Neuronal stem cell (in vitro differentiated cells): ENCODE data around the gene RASGRF1.

Experiments
- DNase-seq: peaks from one replicate; pipeline ENCODE4 v3.0.0-alpha.2; 2013; ENCODE audit warnings: low spot score
- H2AFZ ChIP-seq: one replicate; pipeline ENCODE4 v1.6.1; 2013; ENCODE audit warnings: mild to moderate bottlenecking, low read length, inconsistent platforms
- H2AK5ac ChIP-seq: 2 replicates; pipeline ENCODE4 v1.6.1; 2013; ENCODE audit warnings: low read depth, mild to moderate bottlenecking, inconsistent platforms, low read length, moderate library complexity, mixed read lengths
- H2BK120ac ChIP-seq: 2 replicates; pipeline ENCODE4 v1.6.1; 2013; ENCODE audit warnings: low read depth, mild to moderate bottlenecking, inconsistent platforms, low read length, moderate library complexity, mixed read lengths
- H2BK12ac ChIP-seq: one replicate; pipeline ENCODE4 v1.6.1; 2013; ENCODE audit warnings: low read length, inconsistent platforms
- H2BK15ac ChIP-seq: 2 replicates; pipeline ENCODE4 v1.6.1; 2013; ENCODE audit warnings: mild to moderate bottlenecking, low read length, inconsistent platforms, mixed read lengths
- H2BK5ac ChIP-seq: one replicate; pipeline ENCODE4 v1.6.1; 2013; ENCODE audit warnings: inconsistent platforms, mild to moderate bottlenecking, low read length, moderate library complexity
- H3K14ac ChIP-seq: one replicate; pipeline ENCODE4 v1.6.1; 2013; ENCODE audit warnings: low read length, inconsistent platforms
- H3K18ac ChIP-seq: 2 replicates; pipeline ENCODE4 v1.6.1; 2013; ENCODE audit warnings: low read length, inconsistent platforms
- H3K23ac ChIP-seq: 2 replicates; pipeline ENCODE4 v1.6.1; 2013; ENCODE audit warnings: low read depth, mild to moderate bottlenecking, mixed read lengths, low read length, inconsistent platforms; ENCODE audit not compliant: poor library complexity
- H3K27ac ChIP-seq: replicated peaks from 3 replicates; pipeline ENCODE4 v1.5.1; 2013; ENCODE audit warnings: low read length, inconsistent platforms
- H3K27me3 ChIP-seq, 3 experiments: 2 replicates each; pipeline ENCODE4 v1.6.1; 2013; ENCODE audit warnings: low read length in 3 of 3, mild to moderate bottlenecking in 2 of 3, inconsistent platforms in 1 of 3, low read depth in 1 of 3, mixed read lengths in 1 of 3, moderate library complexity in 1 of 3; ENCODE audit not compliant: control insufficient read depth in 3 of 3, insufficient read depth in 3 of 3
- H3K36me3 ChIP-seq, 2 donors: replicated peaks in 1 of 2; 2 replicates each; pipeline ENCODE4 v1.6.1; 2013; ENCODE audit warnings: low read length in 2 of 2; ENCODE audit not compliant: control insufficient read depth in 2 of 2, insufficient read depth in 2 of 2
- H3K4ac ChIP-seq: 2 replicates; pipeline ENCODE4 v1.6.1; 2013; ENCODE audit warnings: inconsistent platforms, mild to moderate bottlenecking, low read length, moderate library complexity
- H3K4me1 ChIP-seq, 2 donors: 1 replicate in 1 of 2; 2 replicates in 1 of 2; pipeline ENCODE4 v1.6.1; 2013; ENCODE audit warnings: low read length in 2 of 2, low read depth in 1 of 2; ENCODE audit not compliant: control insufficient read depth in 2 of 2, insufficient read depth in 1 of 2
- H3K4me2 ChIP-seq: one replicate; pipeline ENCODE4 v1.6.1; 2013; ENCODE audit warnings: mild to moderate bottlenecking, low read length, inconsistent platforms; ENCODE audit not compliant: insufficient read depth, poor library complexity, severe bottlenecking
- H3K4me3 ChIP-seq, 2 donors: 2 replicates each; pipeline ENCODE4 v1.5.1; 2013; ENCODE audit warnings: low read length in 2 of 2, mild to moderate bottlenecking in 2 of 2, inconsistent platforms in 1 of 2, moderate library complexity in 1 of 2
- H3K79me1 ChIP-seq: one replicate; pipeline ENCODE4 v1.6.1; 2013; ENCODE audit warnings: low read depth, mild to moderate bottlenecking, inconsistent platforms, low read length, moderate library complexity
- H3K9ac ChIP-seq: one replicate; pipeline ENCODE4 v1.6.1; 2013; ENCODE audit warnings: mild to moderate bottlenecking, low read depth, low read length, inconsistent platforms; ENCODE audit not compliant: poor library complexity
- H3K9me3 ChIP-seq, 2 donors: replicated peaks in 1 of 2; 2 replicates each; pipeline versions ENCODE3 to v1.6.1; 2013; ENCODE audit warnings: low read length in 2 of 2, mild to moderate bottlenecking in 2 of 2, inconsistent platforms in 1 of 2, low read depth in 1 of 2, mixed read lengths in 1 of 2, moderate library complexity in 1 of 2; ENCODE audit not compliant: control insufficient read depth in 2 of 2, insufficient read depth in 1 of 2
- H4K8ac ChIP-seq: one replicate; pipeline ENCODE4 v1.6.1; 2013; ENCODE audit warnings: low read depth, mild to moderate bottlenecking, inconsistent platforms, low read length, moderate library complexity
- H4K91ac ChIP-seq: one replicate; pipeline ENCODE4 v1.6.1; 2013; ENCODE audit warnings: low read length, low read depth, mild to moderate bottlenecking, inconsistent platforms; ENCODE audit not compliant: poor library complexity
- WGBS, 2 donors: extraction: QIAGEN DNeasy Blood & Tissue Kit; methylation state at CpG; one replicate each; pipeline ENCODE4 v1.1.7; 2013; ENCODE audit warnings: missing lambda C conversion rate in 2 of 2, mixed read lengths in 1 of 2; ENCODE audit not compliant: insufficient read length in 2 of 2, insufficient replicate concordance in 1 of 2; ENCODE audit errors: extremely low coverage in 2 of 2; 5-methylcytosine and 5-hydroxymethylcytosine counted together

Gene RASGRF1

GRCh38 chr15:79101866-79102581 lies 11.4 kb upstream of the RASGRF1 start:
- Histone ChIP-seq H3K27me3 (peaks cover 0 to 21% (median 0%) of the 10 kb centered on the region in 3 experiments), H4K91ac (no peak overlapping the region), H3K4ac (no peak overlapping the region), H3K23ac (no peak overlapping the region), H2AFZ (no peak overlapping the region), H3K4me3 (no peak overlapping the region), H3K9ac (no peak overlapping the region), H3K9me3 (no peaks in the 10 kb centered on the region), H3K14ac (no peak overlapping the region), H2BK5ac (no peak overlapping the region), H3K36me3 (no peaks in the 10 kb centered on the region), H3K27ac (no peak overlapping the region), H3K4me1 (no peaks in the 10 kb centered on the region), H3K79me1 (no peaks in the 10 kb centered on the region), H3K18ac (no peak overlapping the region), H2BK120ac (no peak overlapping the region), H3K4me2 (no peak overlapping the region), H2BK15ac (no peak overlapping the region), H2BK12ac (no peak overlapping the region), H2AK5ac (no peak overlapping the region), H4K8ac (no peak overlapping the region)
- DNase-seq: no peak
- WGBS, 2 donors: no CpG with 5 or more reads among the region's 12 CpGs

DNA sequence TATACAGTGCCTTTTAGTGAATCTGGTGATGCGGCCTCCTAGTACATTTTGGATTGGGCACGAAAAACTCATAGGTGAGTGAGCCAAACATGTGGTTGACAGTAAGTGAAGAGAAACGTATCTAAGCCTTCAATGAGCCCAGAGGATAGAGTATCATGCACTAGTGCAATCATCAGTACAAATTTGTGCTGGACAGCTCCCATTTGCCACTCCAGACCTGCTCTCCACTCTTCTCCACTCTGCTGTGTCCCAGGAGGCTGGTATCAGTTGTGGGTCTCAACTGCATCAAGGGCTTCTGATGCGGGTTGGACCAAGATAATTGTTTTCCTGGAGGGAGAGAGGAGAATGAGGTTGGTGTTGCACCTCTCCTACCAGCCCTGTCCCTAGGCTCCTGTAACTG lies 9.1 kb upstream of the RASGRF1 start:
- no peak overlapping the region for H3K23ac ChIP-seq
- H3K4ac ChIP-seq: no peak overlapping the region
- H3K9ac ChIP-seq: no peak overlapping the region
- H2BK15ac ChIP-seq: no peak overlapping the region
- no peak overlapping the region for H2AFZ ChIP-seq
- H3K18ac ChIP-seq: no peak overlapping the region
- no peaks in the 10 kb centered on the region for H3K4me1 ChIP-seq
- H3K36me3 ChIP-seq: no peaks in the 10 kb centered on the region
- H3K27ac ChIP-seq: no peak overlapping the region
- peak overlapping the region in 1 of 2 donors; percentile 58 for H3K4me3 ChIP-seq
- WGBS, 2 donors: no CpG with 5 or more reads among the region's 4 CpGs
- no peak for DNase-seq
- peaks cover 0 to 35% (median 0%) of the 10 kb centered on the region in 3 experiments for H3K27me3 ChIP-seq
- H2AK5ac ChIP-seq: no peak overlapping the region
- no peaks in the 10 kb centered on the region for H3K9me3 ChIP-seq
- no peaks in the 10 kb centered on the region for H3K79me1 ChIP-seq
- H2BK12ac ChIP-seq: no peak overlapping the region
- H2BK5ac ChIP-seq: no peak overlapping the region
- H4K8ac ChIP-seq: no peak overlapping the region
- H4K91ac ChIP-seq: no peak overlapping the region
- H2BK120ac ChIP-seq: no peak overlapping the region
- no peak overlapping the region for H3K4me2 ChIP-seq
- H3K14ac ChIP-seq: no peak overlapping the region

DNA sequence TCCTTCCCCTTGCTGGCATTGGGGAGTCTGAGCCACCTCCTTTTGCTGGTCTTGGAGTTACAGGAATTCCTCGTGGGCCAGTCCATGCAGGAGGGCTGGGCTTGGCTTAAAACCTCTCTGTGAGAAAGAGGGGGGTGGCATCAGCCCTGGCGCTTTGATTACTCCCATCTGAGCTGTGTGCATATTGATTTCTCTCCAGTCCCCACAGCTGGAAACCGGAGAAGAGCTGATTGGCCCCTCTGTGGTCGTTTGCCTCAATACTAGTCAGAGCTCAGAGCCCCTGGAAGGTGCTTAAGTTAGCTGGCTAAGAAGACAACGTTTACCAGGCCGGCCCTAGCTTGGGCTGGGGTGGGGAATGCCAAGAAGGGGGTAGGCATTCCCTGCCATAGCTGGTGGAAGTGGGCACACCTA lies 4.0 kb upstream of the RASGRF1 start:
- Histone ChIP-seq H3K36me3 (no peaks in the 10 kb centered on the region), H3K23ac (no peak overlapping the region), H3K4me2 (no peak overlapping the region), H3K4me1 (peaks cover 0 to 3% of the 10 kb centered on the region in 2 donors), H3K14ac (no peak overlapping the region), H2AK5ac (no peak overlapping the region), H3K4ac (no peak overlapping the region), H2BK12ac (no peak overlapping the region), H2BK120ac (no peak overlapping the region), H2BK5ac (no peak overlapping the region), H3K4me3 (no peak overlapping the region), H2BK15ac (no peak overlapping the region), H3K27ac (no peak overlapping the region), H3K9me3 (peaks cover 0 to 2% of the 10 kb centered on the region in 2 donors), H2AFZ (no peak overlapping the region), H3K79me1 (no peaks in the 10 kb centered on the region), H3K9ac (no peak overlapping the region), H4K8ac (no peak overlapping the region), H3K18ac (peak overlapping the region; percentile 13), H4K91ac (no peak overlapping the region), H3K27me3 (peaks cover 23 to 76% (median 36%) of the 10 kb centered on the region in 3 experiments)
- no CpG with 5 or more reads among the region's 6 CpGs for WGBS, 2 donors
- DNase-seq: no peak

GRCh38 chr15:79093352-79093935 lies 2.9 kb upstream of the RASGRF1 start:
- DNase-seq: no peak
- H2BK12ac ChIP-seq: no peak overlapping the region
- H2BK120ac ChIP-seq: no peak overlapping the region
- no peak overlapping the region for H3K9ac ChIP-seq
- H3K27ac ChIP-seq: no peak overlapping the region
- peaks cover 27 to 81% (median 48%) of the 10 kb centered on the region in 3 experiments for H3K27me3 ChIP-seq
- H3K23ac ChIP-seq: no peak overlapping the region
- H3K4me1 ChIP-seq: peaks cover 0 to 3% of the 10 kb centered on the region in 2 donors
- no peak overlapping the region for H2BK15ac ChIP-seq
- H4K8ac ChIP-seq: no peak overlapping the region
- no peak overlapping the region for H3K4ac ChIP-seq
- no peak overlapping the region for H2BK5ac ChIP-seq
- WGBS, 2 donors: no CpG with 5 or more reads among the region's 8 CpGs
- H3K18ac ChIP-seq: no peak overlapping the region
- no peak overlapping the region for H2AFZ ChIP-seq
- H3K4me2 ChIP-seq: no peak overlapping the region
- H3K4me3 ChIP-seq: no peak overlapping the region
- no peak overlapping the region for H2AK5ac ChIP-seq
- H3K79me1 ChIP-seq: no peaks in the 10 kb centered on the region
- peaks cover 0 to 2% of the 10 kb centered on the region in 2 donors for H3K9me3 ChIP-seq
- H3K14ac ChIP-seq: no peak overlapping the region
- no peak overlapping the region for H4K91ac ChIP-seq
- no peaks in the 10 kb centered on the region for H3K36me3 ChIP-seq
